Muscle layer of duodenum (tissue), 2 donors: ENCODE measurements around the gene SYT13.
A peak's percentile ranks its signal among the peaks of the same experiment; 100 is the strongest.

Experiments used
- H3K27ac ChIP-seq: one replicate; pipeline ENCODE4 v1.7.0; 2013; ENCODE audit warnings: mild to moderate bottlenecking, low read length
- H3K27me3 ChIP-seq: one replicate; pipeline ENCODE4 v1.7.0; 2013; ENCODE audit warnings: low read depth, mild to moderate bottlenecking, control low read depth, low read length
- H3K36me3 ChIP-seq, 2 donors: one replicate each; pipeline ENCODE4 v1.7.0; 2013; ENCODE audit warnings: low read length in 2 of 2, control low read depth in 1 of 2, mild to moderate bottlenecking in 1 of 2; ENCODE audit not compliant: insufficient read depth in 2 of 2, control insufficient read depth in 1 of 2
- H3K4me1 ChIP-seq, 2 donors: one replicate each; pipeline ENCODE4 v1.7.0; 2013; ENCODE audit warnings: low read length in 2 of 2, mild to moderate bottlenecking in 2 of 2, control low read depth in 1 of 2, moderate library complexity in 1 of 2; ENCODE audit not compliant: insufficient read depth in 2 of 2, control insufficient read depth in 1 of 2
- H3K4me3 ChIP-seq, 2 donors: one replicate each; pipeline ENCODE4 v1.7.0; 2013; ENCODE audit warnings: low read length in 2 of 2, low read depth in 1 of 2, mild to moderate bottlenecking in 1 of 2
- H3K9me3 ChIP-seq, 2 donors: one replicate each; pipeline ENCODE4 v1.7.0; 2013; ENCODE audit warnings: low read length in 2 of 2, control low read depth in 1 of 2, mild to moderate bottlenecking in 1 of 2; ENCODE audit not compliant: control insufficient read depth in 1 of 2
- donor health status: healthy.

SYT13 gene

GRCh38 chr11:45270946-45271716, 15.0 kb downstream of the SYT13 start:
- Histone ChIP-seq H3K27me3 (no peaks in the 10 kb centered on the region), H3K4me1 (no peaks in the 10 kb centered on the region), H3K27ac (no peak overlapping the region), H3K4me3 (no peak overlapping the region), H3K36me3 (no peaks in the 10 kb centered on the region), H3K9me3 (no peaks in the 10 kb centered on the region)

- Histone ChIP-seq H3K27ac (no peak overlapping the region), H3K4me1 (peaks cover 0 to 4% of the 10 kb centered on the region in 2 donors), H3K4me3 (no peak overlapping the region), H3K36me3 (no peaks in the 10 kb centered on the region), H3K27me3 (no peaks in the 10 kb centered on the region), H3K9me3 (no peaks in the 10 kb centered on the region)
Measured at GRCh38 chr11:45269678-45270077, 16.5 kb downstream of the SYT13 start.

- Histone ChIP-seq H3K27ac (no peak overlapping the region), H3K36me3 (no peaks in the 10 kb centered on the region), H3K27me3 (no peaks in the 10 kb centered on the region), H3K9me3 (no peaks in the 10 kb centered on the region), H3K4me1 (peaks cover 0 to 4% of the 10 kb centered on the region in 2 donors), H3K4me3 (no peak overlapping the region)
Measured at GRCh38 chr11:45267652-45268299, 18.4 kb downstream of the SYT13 start.

GRCh38 chr11:45267052-45267451, 19.1 kb downstream of the SYT13 start:
- Histone ChIP-seq H3K36me3 (no peaks in the 10 kb centered on the region), H3K4me1 (peaks cover 0 to 4% of the 10 kb centered on the region in 2 donors), H3K9me3 (no peaks in the 10 kb centered on the region), H3K4me3 (no peak overlapping the region), H3K27ac (no peak overlapping the region), H3K27me3 (no peaks in the 10 kb centered on the region)

- H3K36me3 ChIP-seq: no peaks in the 10 kb centered on the region
- no peaks in the 10 kb centered on the region for H3K27me3 ChIP-seq
- no peak overlapping the region for H3K4me3 ChIP-seq
- no peaks in the 10 kb centered on the region for H3K9me3 ChIP-seq
- no peak overlapping the region for H3K27ac ChIP-seq
- peaks cover 0 to 4% of the 10 kb centered on the region in 2 donors for H3K4me1 ChIP-seq
Measured at GRCh38 chr11:45266676-45267020, 19.5 kb downstream of the SYT13 start.

GRCh38 chr11:45265969-45266675, 20.0 kb downstream of the SYT13 start:
- no peaks in the 10 kb centered on the region for H3K9me3 ChIP-seq
- H3K4me1 ChIP-seq: peaks cover 0 to 4% of the 10 kb centered on the region in 2 donors
- no peaks in the 10 kb centered on the region for H3K36me3 ChIP-seq
- H3K4me3 ChIP-seq: no peak overlapping the region
- H3K27ac ChIP-seq: peak overlapping the region; percentile 46
- no peaks in the 10 kb centered on the region for H3K27me3 ChIP-seq

- H3K4me1 ChIP-seq: peaks cover 0 to 4% of the 10 kb centered on the region in 2 donors
- no peak overlapping the region for H3K4me3 ChIP-seq
- no peaks in the 10 kb centered on the region for H3K27me3 ChIP-seq
- no peaks in the 10 kb centered on the region for H3K36me3 ChIP-seq
- no peaks in the 10 kb centered on the region for H3K9me3 ChIP-seq
- no peak overlapping the region for H3K27ac ChIP-seq
Measured at GRCh38 chr11:45264839-45265515, 21.2 kb downstream of the SYT13 start.

GRCh38 chr11:45263773-45264172, 22.4 kb downstream of the SYT13 start:
- no peaks in the 10 kb centered on the region for H3K36me3 ChIP-seq
- H3K9me3 ChIP-seq: no peaks in the 10 kb centered on the region
- H3K27me3 ChIP-seq: no peaks in the 10 kb centered on the region
- H3K4me1 ChIP-seq: peaks cover 0 to 4% of the 10 kb centered on the region in 2 donors
- H3K27ac ChIP-seq: no peak overlapping the region
- H3K4me3 ChIP-seq: no peak overlapping the region

- Histone ChIP-seq H3K36me3 (no peaks in the 10 kb centered on the region), H3K4me3 (no peak overlapping the region), H3K27ac (no peak overlapping the region), H3K4me1 (peaks cover 0 to 4% of the 10 kb centered on the region in 2 donors), H3K9me3 (no peaks in the 10 kb centered on the region), H3K27me3 (no peaks in the 10 kb centered on the region)
Measured at GRCh38 chr11:45262900-45263299, 23.2 kb downstream of the SYT13 start.

- H3K36me3 ChIP-seq: no peaks in the 10 kb centered on the region
- H3K27ac ChIP-seq: no peak overlapping the region
- H3K9me3 ChIP-seq: no peaks in the 10 kb centered on the region
- no peak overlapping the region for H3K4me3 ChIP-seq
- no peaks in the 10 kb centered on the region for H3K27me3 ChIP-seq
- no peaks in the 10 kb centered on the region for H3K4me1 ChIP-seq
Measured at GRCh38 chr11:45260071-45260470, 26.1 kb downstream of the SYT13 start.

- Histone ChIP-seq H3K9me3 (no peaks in the 10 kb centered on the region), H3K4me1 (no peaks in the 10 kb centered on the region), H3K27ac (no peak overlapping the region), H3K36me3 (no peaks in the 10 kb centered on the region), H3K4me3 (no peak overlapping the region), H3K27me3 (no peaks in the 10 kb centered on the region)
Measured at GRCh38 chr11:45259592-45259991, 26.5 kb downstream of the SYT13 start.
